Suprapubic skin (tissue), 4 donors: ENCODE measurements around the gene PLLP. TPM values are rescaled to one million over a fixed set of nuclear protein-coding genes. Genes with fewer than 3 reads are reported as not detected.
A peak's percentile ranks its signal among the peaks of the same experiment; 100 is the strongest.

Experiments
- DNase-seq, 2 donors: peaks; one replicate each; pipeline ENCODE4 v3.0.0-alpha.2; 2019; ENCODE audit warnings: low spot score in 2 of 2
- H3K27ac ChIP-seq: fragments of 200-600 bp; sonication (generic); one replicate; pipeline ENCODE4 v1.5.1; 2019
- H3K27me3 ChIP-seq: fragments of 200-600 bp; sonication (generic); one replicate; pipeline ENCODE4 v1.5.1; 2019
- H3K36me3 ChIP-seq: fragments of 200-600 bp; sonication (generic); one replicate; pipeline ENCODE4 v1.5.1; 2019
- H3K4me1 ChIP-seq: fragments of 200-600 bp; sonication (generic); one replicate; pipeline ENCODE4 v1.5.1; 2019
- H3K4me3 ChIP-seq: fragments of 200-600 bp; sonication (generic); one replicate; pipeline ENCODE4 v1.5.1; 2019; ENCODE audit warnings: mild to moderate bottlenecking
- H3K9me3 ChIP-seq: fragments of 200-600 bp; sonication (generic); one replicate; pipeline ENCODE4 v1.5.1; 2019
- CTCF ChIP-seq, 2 donors: fragments of 200-600 bp in 1 of 2; fragments of 450-650 bp in 1 of 2; sonication (generic) in 1 of 2; IDR thresholded peaks; one replicate each; pipeline ENCODE4 v1.5.1; 2016 to 2019; ENCODE audit warnings: antibody characterized with exemption in 2 of 2, mild to moderate bottlenecking in 1 of 2, moderate library complexity in 1 of 2
- EP300 ChIP-seq: sonication (generic); formaldehyde crosslinking; IDR thresholded peaks from one replicate; pipeline ENCODE4 v1.6.1; 2017; ENCODE audit warnings: antibody characterized with exemption
- POLR2A ChIP-seq, 2 donors: fragments of 450-650 bp; IDR thresholded peaks; one replicate each; pipeline ENCODE4 v1.6.1; 2017; ENCODE audit warnings: antibody characterized with exemption in 2 of 2, mild to moderate bottlenecking in 2 of 2, moderate library complexity in 2 of 2
- POLR2AphosphoS5 ChIP-seq, 3 donors: sonication (generic); formaldehyde crosslinking; IDR thresholded peaks; one replicate each; pipeline ENCODE4 v1.6.1; 2017; ENCODE audit warnings: antibody characterized with exemption in 3 of 3
- WGBS: methylation state at CpG from one replicate; pipeline ENCODE4 v1.1.5; 2018; 5-methylcytosine and 5-hydroxymethylcytosine counted together
- total RNA-seq, 4 donors: library from RNA; depleted of rRNA; stranded (reverse); fragments of >200 nt; gene quantifications; one replicate each; pipeline ENCODE4 v1.1.0, GENCODE V29; 2016

PLLP gene
- total RNA-seq, 4 donors from 2014 or later, result 34.7 to 215 (median 205) TPM

GRCh38 chr16:57314161-57314785 lies 29.8 kb upstream of the PLLP start:
- TF ChIP-seq CTCF (IDR thresholded peaks at IDR 0.05), result no peak
- TF ChIP-seq POLR2AphosphoS5 (IDR thresholded peaks at IDR 0.05), result no peak
- TF ChIP-seq POLR2A (IDR thresholded peaks at IDR 0.05), result no peak
- TF ChIP-seq EP300, result no peak
- no peak overlapping the region for H3K27ac ChIP-seq

GRCh38 chr16:57313509-57313908 lies 29.0 kb upstream of the PLLP start:
- TF ChIP-seq EP300 (no peak), CTCF (IDR thresholded peaks at IDR 0.05) (no peak), POLR2A (IDR thresholded peaks at IDR 0.05) (no peak), POLR2AphosphoS5 (IDR thresholded peaks at IDR 0.05) (no peak)
- no peaks in the 10 kb centered on the region for H3K36me3 ChIP-seq
- no peaks in the 10 kb centered on the region for H3K27me3 ChIP-seq
- no peaks in the 10 kb centered on the region for H3K9me3 ChIP-seq
- H3K27ac ChIP-seq, result no peak overlapping the region
- no peak overlapping the region for H3K4me3 ChIP-seq
- 95% methylated on average over 2 of the region's 2 CpGs for WGBS
- H3K4me1 ChIP-seq, result peaks cover 11% of the 10 kb centered on the region
- no peak for DNase-seq

More at GRCh38 chr16:57314161-57314785, 29.8 kb upstream of the PLLP start:
- no peaks in the 10 kb centered on the region for H3K36me3 ChIP-seq
- DNase-seq, result no peak
- H3K4me3 ChIP-seq, result no peak overlapping the region
- H3K4me1 ChIP-seq, result peaks cover 11% of the 10 kb centered on the region
- H3K9me3 ChIP-seq, result no peaks in the 10 kb centered on the region
- no peaks in the 10 kb centered on the region for H3K27me3 ChIP-seq
- WGBS, result 54% methylated on average over 1 of the region's 1 CpG

GRCh38 chr16:57310801-57311200 lies 26.3 kb upstream of the PLLP start:
- Histone ChIP-seq H3K36me3 (no peaks in the 10 kb centered on the region), H3K27me3 (no peaks in the 10 kb centered on the region), H3K4me3 (no peak overlapping the region), H3K4me1 (peaks cover 7% of the 10 kb centered on the region), H3K9me3 (no peaks in the 10 kb centered on the region), H3K27ac (no peak overlapping the region)
- DNase-seq, result no peak
- WGBS, result 59% methylated on average over 4 of the region's 4 CpGs
- TF ChIP-seq EP300 (no peak), POLR2AphosphoS5 (IDR thresholded peaks at IDR 0.05) (no peak), POLR2A (IDR thresholded peaks at IDR 0.05) (no peak), CTCF (IDR thresholded peaks at IDR 0.05) (no peak)

GRCh38 chr16:57308041-57308440 lies 23.6 kb upstream of the PLLP start:
- H3K4me3 ChIP-seq, result no peak overlapping the region
- peak; percentile 8 to 34 for DNase-seq
- H3K4me1 ChIP-seq, result peaks cover 6% of the 10 kb centered on the region
- no peak for TF ChIP-seq CTCF (IDR thresholded peaks at IDR 0.05)
- TF ChIP-seq EP300, result no peak
- no peak for TF ChIP-seq POLR2AphosphoS5 (IDR thresholded peaks at IDR 0.05)
- TF ChIP-seq POLR2A (IDR thresholded peaks at IDR 0.05), result no peak
- WGBS, result 66% methylated on average over 5 of the region's 5 CpGs
- no peaks in the 10 kb centered on the region for H3K27me3 ChIP-seq
- H3K9me3 ChIP-seq, result no peaks in the 10 kb centered on the region
- H3K36me3 ChIP-seq, result no peaks in the 10 kb centered on the region
- H3K27ac ChIP-seq, result no peak overlapping the region

GRCh38 chr16:57307365-57307764 lies 22.9 kb upstream of the PLLP start:
- DNase-seq, result peak; percentile 41 to 74
- H3K4me3 ChIP-seq, result no peak overlapping the region
- no peaks in the 10 kb centered on the region for H3K36me3 ChIP-seq
- H3K27ac ChIP-seq, result no peak overlapping the region
- H3K4me1 ChIP-seq, result peaks cover 6% of the 10 kb centered on the region
- no peaks in the 10 kb centered on the region for H3K27me3 ChIP-seq
- H3K9me3 ChIP-seq, result no peaks in the 10 kb centered on the region
- TF ChIP-seq POLR2A (IDR thresholded peaks at IDR 0.05) (no peak), EP300 (no peak), CTCF (IDR thresholded peaks at IDR 0.05) (no peak), POLR2AphosphoS5 (IDR thresholded peaks at IDR 0.05) (no peak)
- WGBS, result 83% methylated on average over 3 of the region's 5 CpGs
